Uterus (tissue), 4 donors: ENCODE results near the gene AXDND1. TPM values are rescaled to one million over a fixed set of nuclear protein-coding genes. Genes with fewer than 3 reads are reported as not detected.
A peak's percentile ranks its signal among the peaks of the same experiment; 100 is the strongest.

Source experiments
- DNase-seq, 2 donors: peaks; one replicate each; pipeline ENCODE4 v3.0.0-alpha.2; 2019 to 2020
- H3K27ac ChIP-seq, 2 donors: fragments of 200-600 bp; sonication (generic); 1 replicate in 1 of 2; 2 replicates in 1 of 2; pipeline ENCODE4 v1.5.1; 2016 to 2018
- H3K27me3 ChIP-seq, 2 donors: fragments of 200-600 bp; sonication (generic); one replicate each; pipeline ENCODE4 v1.5.1; 2018 to 2019; ENCODE audit warnings: control low read depth in 1 of 2
- H3K36me3 ChIP-seq, 2 donors: fragments of 200-600 bp; sonication (generic); one replicate each; pipeline ENCODE4 v1.5.1; 2019; ENCODE audit warnings: control low read depth in 1 of 2
- H3K4me1 ChIP-seq, 2 donors: fragments of 200-600 bp; sonication (generic); one replicate each; pipeline ENCODE4 v1.5.1; 2018 to 2019; ENCODE audit warnings: control low read depth in 1 of 2
- H3K4me3 ChIP-seq, 2 donors: fragments of 200-600 bp; sonication (generic); 1 replicate in 1 of 2; 2 replicates in 1 of 2; pipeline ENCODE4 v1.5.1; 2018 to 2019; ENCODE audit warnings: mild to moderate bottlenecking in 1 of 2
- H3K9me3 ChIP-seq, 2 donors: fragments of 200-600 bp; sonication (generic); one replicate each; pipeline ENCODE4 v1.5.1; 2019; ENCODE audit warnings: control low read depth in 1 of 2
- POLR2A ChIP-seq, 2 donors: fragments of 450-650 bp; IDR thresholded peaks; one replicate each; pipeline ENCODE4 v1.6.1; 2016; ENCODE audit warnings: antibody characterized with exemption in 2 of 2, mild to moderate bottlenecking in 1 of 2, moderate library complexity in 1 of 2
- intact Hi-C: fragments of 100-400 bp; cut with DNase I; formaldehyde crosslinking; loops from one replicate; pipeline ENCODE4 v1.15.1; 2023; ENCODE audit warnings: low total_unique reads
- total RNA-seq, 4 donors: library from RNA; depleted of rRNA in 3 of 4; stranded (reverse); fragments of >200 nt in 3 of 4; gene quantifications; one replicate each; pipeline versions ENCODE4 v1.1.0 to v1.2.4, GENCODE V29; 2014 to 2023
- TF ChIP-seq, protein P1 (sequence below), 4 experiments: fragments of 200-600 bp in 2 of 4; fragments of 450-650 bp in 2 of 4; sonication (generic) in 2 of 4; IDR thresholded peaks; one replicate each; pipeline ENCODE4 v1.5.1; 2016 to 2019; ENCODE audit warnings: antibody characterized with exemption in 4 of 4, mild to moderate bottlenecking in 2 of 4, moderate library complexity in 1 of 4
- donor health status: DM: yes; HTN: yes; CAD: no.

AXDND1 gene, protein sequence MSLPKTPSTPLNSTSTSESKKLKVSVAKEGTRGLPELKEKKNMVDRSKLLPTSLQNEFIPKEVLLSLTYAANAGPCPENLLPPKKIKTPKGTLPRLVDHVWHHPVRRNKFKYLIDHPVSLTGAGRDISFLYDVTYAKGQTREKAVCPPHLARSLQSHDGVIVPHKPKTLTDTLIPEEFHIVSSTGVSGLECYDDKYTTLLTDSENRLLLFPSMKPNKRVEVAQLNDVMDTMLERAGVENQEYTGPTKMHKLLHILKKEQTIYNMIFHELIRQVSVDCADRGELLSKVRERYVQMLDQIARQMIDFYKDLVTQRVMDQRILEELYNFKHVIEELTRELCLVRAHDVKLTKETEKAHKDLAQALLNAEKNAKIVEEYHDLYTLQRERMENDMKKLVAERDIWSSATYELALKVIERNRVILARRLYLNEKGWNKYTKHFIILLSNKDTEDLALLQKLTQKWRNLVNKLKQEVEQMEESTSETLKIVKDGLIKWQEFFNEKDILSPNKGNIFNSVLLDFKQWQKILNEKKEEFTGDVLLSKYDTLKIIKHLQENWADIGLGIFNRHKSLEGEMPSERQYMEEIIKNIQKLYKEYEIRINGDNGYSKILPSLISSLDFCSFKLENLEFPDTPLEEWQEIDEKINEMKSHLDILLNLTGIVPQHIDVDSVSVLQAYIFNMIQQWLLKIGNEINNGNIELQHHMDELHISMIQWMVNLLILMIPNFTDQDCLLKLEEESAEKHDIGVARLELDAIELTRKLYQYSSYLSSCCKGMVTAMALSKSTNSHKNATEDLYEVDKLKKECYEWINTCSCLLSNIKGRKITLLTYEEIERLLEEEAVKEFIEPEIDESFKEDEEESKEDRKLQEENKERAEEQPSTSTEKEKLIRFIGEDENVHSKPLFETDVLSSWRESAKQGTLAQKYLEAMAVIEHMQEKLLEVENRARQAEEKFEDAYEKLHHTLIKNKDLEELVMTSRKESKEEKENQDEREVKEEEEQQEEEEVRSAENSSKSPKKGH
- 1 to 10 TPM in 1 of 4 donors, under 1 TPM in 2, not detected in 1; 0.34 to 1.8 (median 0.55) TPM for total RNA-seq

DNA sequence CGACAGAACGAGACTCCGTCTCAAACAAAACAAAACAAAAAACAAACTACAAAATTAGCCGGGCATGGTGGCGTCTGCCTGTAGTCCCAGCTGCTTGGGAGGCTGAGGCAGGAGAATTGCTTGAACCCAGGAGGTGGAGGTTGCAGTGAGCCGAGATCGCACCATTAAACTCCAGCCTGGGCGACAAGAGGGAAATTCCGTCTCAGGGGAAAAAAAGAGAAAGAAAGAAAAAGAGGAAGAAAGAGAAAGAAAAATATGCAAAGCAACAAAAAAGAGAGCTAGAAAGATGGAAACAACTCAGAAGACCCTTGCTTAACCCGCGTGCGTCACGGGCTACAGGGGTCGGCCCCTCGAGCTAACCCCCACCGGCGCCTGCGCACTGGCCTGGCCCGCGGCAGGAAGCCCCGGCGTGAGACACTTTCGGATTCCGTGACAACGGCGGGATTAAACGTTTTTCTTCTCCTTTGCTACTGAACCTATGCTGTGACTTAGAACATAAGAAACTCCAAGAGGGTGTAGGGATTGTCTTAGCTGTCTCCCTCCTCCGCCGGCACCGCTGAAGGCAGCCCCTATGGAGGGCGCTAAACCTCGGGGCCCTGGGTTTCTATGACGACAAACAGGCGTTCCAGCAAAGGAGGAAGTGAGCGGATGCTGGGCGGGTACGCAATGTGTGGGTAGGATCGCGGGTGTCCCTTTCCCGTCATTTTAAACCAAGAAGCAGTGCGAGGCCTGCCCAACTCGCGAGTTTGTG, at the start of gene AXDND1:
Gene AXDND1 (plus strand): TSS at position 630 of the 751 bp plus-strand sequence. CDS start 539 bp downstream, outside the sequence.
- no peaks in the 10 kb centered on the region for H3K9me3 ChIP-seq
- DNase-seq = peak; percentile 74 to 80
- H3K27me3 ChIP-seq = no peaks in the 10 kb centered on the region
- peak within 1 kb of the TSS; percentile 53 to 74 for H3K4me3 ChIP-seq
- H3K36me3 ChIP-seq = no peaks in the 10 kb centered on the region
- intact Hi-C loops = loop anchor here (5.0 kb wide), 2 partner anchors 248 to 283 kb away; partner anchors contain the start of gene TOR3A
- peak within 1 kb of the TSS; percentile 87 to 90 for H3K27ac ChIP-seq
- no peaks in the 10 kb centered on the region for H3K4me1 ChIP-seq
- TF ChIP-seq POLR2A (IDR thresholded peaks at IDR 0.05) = no peak
- TF ChIP-seq, protein P1, sequence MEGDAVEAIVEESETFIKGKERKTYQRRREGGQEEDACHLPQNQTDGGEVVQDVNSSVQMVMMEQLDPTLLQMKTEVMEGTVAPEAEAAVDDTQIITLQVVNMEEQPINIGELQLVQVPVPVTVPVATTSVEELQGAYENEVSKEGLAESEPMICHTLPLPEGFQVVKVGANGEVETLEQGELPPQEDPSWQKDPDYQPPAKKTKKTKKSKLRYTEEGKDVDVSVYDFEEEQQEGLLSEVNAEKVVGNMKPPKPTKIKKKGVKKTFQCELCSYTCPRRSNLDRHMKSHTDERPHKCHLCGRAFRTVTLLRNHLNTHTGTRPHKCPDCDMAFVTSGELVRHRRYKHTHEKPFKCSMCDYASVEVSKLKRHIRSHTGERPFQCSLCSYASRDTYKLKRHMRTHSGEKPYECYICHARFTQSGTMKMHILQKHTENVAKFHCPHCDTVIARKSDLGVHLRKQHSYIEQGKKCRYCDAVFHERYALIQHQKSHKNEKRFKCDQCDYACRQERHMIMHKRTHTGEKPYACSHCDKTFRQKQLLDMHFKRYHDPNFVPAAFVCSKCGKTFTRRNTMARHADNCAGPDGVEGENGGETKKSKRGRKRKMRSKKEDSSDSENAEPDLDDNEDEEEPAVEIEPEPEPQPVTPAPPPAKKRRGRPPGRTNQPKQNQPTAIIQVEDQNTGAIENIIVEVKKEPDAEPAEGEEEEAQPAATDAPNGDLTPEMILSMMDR (IDR thresholded peaks at IDR 0.05) = peak in 1 of 4 experiments; percentile 13

DNA sequence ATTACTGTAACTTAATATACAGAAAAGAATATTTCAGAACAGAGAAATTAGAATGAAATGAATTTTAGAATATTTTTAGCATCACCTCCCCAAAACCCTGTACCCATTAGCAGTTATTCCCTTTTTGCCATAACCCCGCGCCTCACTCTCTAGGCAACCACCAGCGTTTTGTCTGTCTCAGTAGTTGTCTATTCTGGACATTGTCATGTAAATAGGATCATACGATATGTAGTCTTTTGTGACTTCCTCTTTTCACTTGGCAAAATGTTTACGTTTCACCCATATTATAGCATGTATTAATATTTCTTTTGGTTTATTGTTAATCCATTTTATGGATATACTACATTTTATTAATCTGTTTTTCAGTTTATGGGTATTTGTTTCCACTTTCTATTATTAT, 47.3 kb upstream of the AXDND1 start:
- Histone ChIP-seq H3K36me3 (no peaks in the 10 kb centered on the region), H3K4me3 (no peak overlapping the region), H3K4me1 (no peaks in the 10 kb centered on the region), H3K27ac (no peak overlapping the region), H3K9me3 (no peaks in the 10 kb centered on the region), H3K27me3 (no peaks in the 10 kb centered on the region)
- intact Hi-C loops = no loop called here
- no peak for TF ChIP-seq POLR2A (IDR thresholded peaks at IDR 0.05)
- TF ChIP-seq, protein P1 (IDR thresholded peaks at IDR 0.05) = no peak
- DNase-seq = no peak

DNA sequence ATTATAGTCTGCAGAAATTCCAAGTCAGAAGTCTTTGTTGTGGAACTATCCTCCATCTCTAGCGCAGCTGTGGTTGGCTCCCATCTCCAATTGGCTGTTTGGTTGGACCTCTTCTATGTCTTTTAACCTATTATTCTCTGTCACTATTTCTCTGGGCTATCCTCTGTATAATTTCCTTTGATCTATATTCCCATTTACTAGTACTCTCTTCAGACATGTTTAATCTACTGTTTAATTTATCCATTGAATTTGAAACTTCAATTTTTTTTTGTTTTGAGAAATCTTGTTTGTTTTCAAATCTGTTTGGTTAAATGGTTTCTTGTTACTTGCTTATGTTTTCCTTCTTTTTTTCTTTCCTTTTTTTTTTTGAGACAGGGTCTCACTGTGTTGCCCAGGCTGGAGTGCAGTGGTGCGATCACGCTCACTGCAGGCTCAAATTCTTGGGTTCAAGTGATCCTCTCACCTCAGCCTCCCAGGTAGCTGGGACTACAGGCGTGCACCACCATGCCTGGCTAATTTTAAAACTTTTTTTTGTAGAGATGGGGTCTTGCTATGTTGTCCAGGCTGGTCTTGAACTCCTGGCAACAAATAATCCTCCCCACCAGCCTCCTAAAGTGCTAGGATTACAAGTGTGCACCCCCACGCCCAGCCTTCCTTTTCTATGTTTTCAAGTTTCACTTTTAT, 44.1 kb upstream of the AXDND1 start:
- H3K27me3 ChIP-seq = no peaks in the 10 kb centered on the region
- intact Hi-C loops = no loop called here
- no peak overlapping the region for H3K4me3 ChIP-seq
- TF ChIP-seq, protein P1 (IDR thresholded peaks at IDR 0.05) = no peak
- no peak for TF ChIP-seq POLR2A (IDR thresholded peaks at IDR 0.05)
- no peak overlapping the region for H3K27ac ChIP-seq
- no peaks in the 10 kb centered on the region for H3K4me1 ChIP-seq
- no peaks in the 10 kb centered on the region for H3K9me3 ChIP-seq
- DNase-seq = no peak
- no peaks in the 10 kb centered on the region for H3K36me3 ChIP-seq

DNA sequence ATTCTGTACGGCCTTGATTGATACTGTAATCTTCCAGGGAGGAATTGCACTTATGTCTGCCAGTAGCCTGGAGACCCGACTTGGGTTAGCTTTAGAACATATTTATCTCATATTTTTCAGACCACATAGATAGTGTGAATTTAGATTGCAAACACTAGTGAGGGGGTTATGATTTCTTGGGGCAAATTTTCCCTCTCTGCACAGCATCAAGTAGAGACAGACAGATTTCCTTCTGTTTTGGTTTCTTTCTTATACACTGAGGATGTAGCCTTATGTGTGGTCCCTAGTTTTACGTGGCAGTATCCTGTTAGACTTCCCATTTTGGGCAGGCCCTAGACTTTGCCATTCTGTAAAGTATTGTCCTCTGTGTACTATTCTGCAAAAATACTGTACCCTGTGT, 43.2 kb upstream of the AXDND1 start:
- Histone ChIP-seq H3K4me1 (no peaks in the 10 kb centered on the region), H3K27ac (peak overlapping the region in 1 of 2 donors; percentile 23), H3K36me3 (no peaks in the 10 kb centered on the region), H3K9me3 (no peaks in the 10 kb centered on the region), H3K4me3 (peak overlapping the region in 1 of 2 donors; percentile 10), H3K27me3 (no peaks in the 10 kb centered on the region)
- intact Hi-C loops = no loop called here
- no peak for TF ChIP-seq POLR2A (IDR thresholded peaks at IDR 0.05)
- TF ChIP-seq, protein P1 (IDR thresholded peaks at IDR 0.05) = no peak
- no peak for DNase-seq
